Forelimb muscle (tissue), 1 donor: Measurements from ENCODE around the gene GRAMD2B. TPM values are rescaled to one million over a fixed set of nuclear protein-coding genes. Genes with fewer than 3 reads are reported as not detected.
"Not testable (repeated sequence)": the region's sequence is repeated elsewhere in the genome, so short reads cannot be mapped to it uniquely, and the experiment has no call there.

Experiments used
- DNase-seq: peaks from one replicate; pipeline ENCODE4 v3.0.0-alpha.2; 2013; ENCODE audit warnings: low read depth
- polyA plus RNA-seq: library from polyadenylated mRNA; unstranded; fragments of 120-200 nt; gene quantifications from one replicate; pipeline ENCODE4 v1.2.1, GENCODE V29; 2013; ENCODE audit not compliant: insufficient read length

The GRAMD2B gene
- polyA plus RNA-seq, 1 donor: 9.4 TPM

DNA sequence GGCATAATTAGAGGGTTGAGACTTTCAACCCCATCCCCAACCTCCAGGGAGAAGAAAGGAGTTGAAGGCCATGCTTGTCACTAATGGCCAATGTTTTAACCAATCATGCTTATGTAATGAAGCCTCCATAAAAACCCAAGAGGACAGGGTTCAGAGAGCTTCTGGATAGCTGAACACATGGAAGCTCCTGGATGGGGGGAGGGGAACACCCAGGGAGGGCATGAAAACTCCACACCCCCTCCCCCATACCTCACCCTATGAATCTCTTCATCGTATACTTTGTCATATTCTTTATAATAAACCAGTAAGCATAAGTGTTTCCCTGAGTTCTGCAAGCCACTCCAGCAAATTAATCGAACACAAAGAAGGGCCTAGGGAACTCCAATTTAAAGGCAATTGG lies 90.1 kb downstream of the GRAMD2B start:
- DNase-seq: no peak

GRCh38 chr5:126513703-126514102 lies 90.5 kb downstream of the GRAMD2B start:
- DNase-seq: no peak

DNA sequence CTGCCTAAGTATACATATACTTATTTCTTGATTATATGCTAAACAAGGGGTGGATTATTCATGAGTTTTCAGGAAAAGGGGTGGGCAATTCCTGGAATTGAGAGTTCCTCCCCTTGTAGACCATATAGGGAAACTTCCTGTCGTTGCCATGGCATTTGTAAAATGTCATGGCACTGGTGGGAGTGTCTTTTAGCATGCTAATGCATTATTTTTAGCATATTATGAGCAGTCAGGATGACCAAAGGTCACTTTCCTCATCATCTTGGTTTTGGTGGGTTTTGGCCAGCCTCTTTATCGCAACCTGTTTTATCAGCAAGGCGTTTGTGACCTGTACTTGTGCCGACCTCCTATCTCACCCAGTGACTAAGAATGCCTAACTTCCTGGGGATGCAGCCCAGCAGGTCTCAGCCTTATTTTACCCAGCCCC lies 90.9 kb downstream of the GRAMD2B start:
- DNase-seq: no peak

GRCh38 chr5:126514558-126515141 lies 91.4 kb downstream of the GRAMD2B start:
- DNase-seq: no peak

DNA sequence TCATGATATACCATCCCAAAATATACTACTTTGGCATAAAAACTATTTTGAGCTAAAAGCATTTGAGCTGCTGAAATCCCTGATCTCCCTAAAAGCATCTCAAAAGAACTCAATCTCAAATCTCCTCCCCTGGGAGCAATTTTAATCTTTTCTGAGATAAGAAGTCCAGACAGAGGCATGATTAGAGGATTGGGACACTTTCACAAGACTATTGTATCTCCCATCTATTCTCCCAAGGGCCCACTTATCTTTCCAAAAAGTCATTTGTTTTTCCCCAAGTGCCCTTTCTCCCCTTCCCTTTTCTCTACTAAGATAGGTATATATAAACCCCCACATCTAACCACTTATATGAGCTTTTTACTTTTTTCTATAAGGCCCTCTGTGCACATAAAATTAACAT lies 92.1 kb downstream of the GRAMD2B start:
- DNase-seq: no peak

- no peak for DNase-seq
These were observed 92.9 kb downstream of the GRAMD2B start for GRCh38 chr5:126516133-126516532.

GRCh38 chr5:126516852-126517251 lies 93.6 kb downstream of the GRAMD2B start:
- no peak for DNase-seq

DNA sequence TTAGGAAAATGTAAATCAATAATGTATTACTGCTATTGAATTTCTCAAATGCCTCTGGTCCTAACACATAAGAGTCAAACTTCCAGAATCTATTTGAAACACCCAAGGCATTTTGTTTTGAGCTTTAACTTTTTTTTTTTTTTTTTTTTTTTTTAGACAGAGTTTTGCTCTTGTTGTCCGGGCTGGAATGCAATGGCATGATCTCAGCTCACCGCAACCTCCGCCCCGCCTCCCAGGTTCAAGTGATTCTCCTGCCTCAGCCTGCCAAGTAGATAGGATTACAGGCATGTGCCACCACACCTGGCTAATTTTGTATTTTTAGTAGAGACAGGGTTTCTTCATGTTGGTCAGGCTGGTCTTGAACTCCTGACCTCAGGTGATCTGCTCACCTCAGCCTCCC lies 96.0 kb downstream of the GRAMD2B start:
- DNase-seq: not testable (repeated sequence)

DNA sequence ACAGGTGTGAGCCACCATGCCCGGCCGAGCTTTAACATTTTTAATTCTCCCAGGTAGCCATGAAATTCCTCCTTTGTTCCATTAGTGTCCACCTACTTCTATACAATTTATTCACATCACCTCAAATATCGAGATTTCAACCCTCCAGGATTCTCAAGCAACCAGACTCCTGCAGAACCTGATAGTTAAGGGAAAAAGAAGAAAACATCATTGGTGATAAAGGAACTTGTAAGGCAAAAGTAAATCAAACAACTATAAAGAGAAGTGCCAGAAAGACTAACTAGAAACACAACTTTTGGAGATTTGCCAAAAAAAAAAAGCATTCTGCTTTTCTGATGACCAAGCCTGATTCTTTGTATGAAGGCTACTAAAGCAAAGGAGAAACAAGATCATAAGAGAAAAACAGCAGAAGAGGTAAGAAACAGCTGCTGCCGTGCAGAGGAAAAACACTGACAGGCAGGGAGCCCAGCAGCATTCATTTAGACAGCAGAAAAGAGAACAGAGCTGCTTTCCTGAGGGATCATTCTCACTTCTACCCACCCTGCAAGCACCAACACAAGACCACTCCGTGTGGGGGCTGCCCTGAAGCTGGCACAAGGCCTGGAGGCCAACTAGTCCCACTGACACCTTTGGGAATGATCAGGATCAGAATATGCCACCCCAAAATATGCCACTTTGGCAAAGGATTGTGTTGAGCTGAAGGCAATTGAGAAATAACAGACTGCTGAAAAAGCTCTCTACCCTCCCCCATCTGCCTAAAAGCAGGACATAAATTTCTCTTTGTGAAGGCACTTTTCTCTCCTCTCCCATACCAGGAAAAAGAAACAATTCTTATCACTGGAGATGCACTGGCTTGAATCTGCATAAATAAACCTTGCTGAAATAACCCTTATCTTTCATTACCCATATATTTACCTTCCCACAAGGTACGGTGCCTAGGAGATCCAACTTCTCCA lies 96.7 kb downstream of the GRAMD2B start:
- no peak for DNase-seq

GRCh38 chr5:126520593-126520953 lies 97.4 kb downstream of the GRAMD2B start:
- DNase-seq: no peak

- DNase-seq: no peak
These were observed 97.9 kb downstream of the GRAMD2B start for GRCh38 chr5:126521130-126521529.

GRCh38 chr5:126523818-126524510 lies 100.8 kb downstream of the GRAMD2B start:
- no peak for DNase-seq

- no peak for DNase-seq
These were observed 102.5 kb downstream of the GRAMD2B start for GRCh38 chr5:126525630-126526245.

GRCh38 chr5:126526493-126526892 lies 103.3 kb downstream of the GRAMD2B start:
- DNase-seq: no peak

- DNase-seq: no peak
These were observed 103.9 kb downstream of the GRAMD2B start for GRCh38 chr5:126527158-126527557.

- no peak for DNase-seq
These were observed 104.7 kb downstream of the GRAMD2B start for GRCh38 chr5:126527892-126528291.

- peak; percentile 38 for DNase-seq
These were observed 108.4 kb downstream of the GRAMD2B start for GRCh38 chr5:126531543-126532120.

- DNase-seq: no peak
These were observed 111.3 kb downstream of the GRAMD2B start for GRCh38 chr5:126534553-126534952.

GRCh38 chr5:126535856-126536545 lies 112.8 kb downstream of the GRAMD2B start:
- DNase-seq: no peak

GRCh38 chr5:126536874-126537273 lies 113.7 kb downstream of the GRAMD2B start:
- no peak for DNase-seq

GRCh38 chr5:126538579-126538978 lies 115.4 kb downstream of the GRAMD2B start:
- no peak for DNase-seq
